ENCODE measurements around the gene RENBP. TPM values are rescaled to one million over a fixed set of nuclear protein-coding genes. Genes with fewer than 3 reads are reported as not detected.

Gene RENBP
- polyA plus RNA-seq, 3 donors: 2.7 to 125 (median 3.8) TPM

- DNase-seq: no peak
- H3K27me3 Mint-ChIP-seq (ENCODE audit: low read depth in 3 of 3): peaks cover 0 to 58% (median 0%) of the 10 kb centered on the region in 3 donors
- intact Hi-C loops (cut with micrococcal nuclease): loop anchor here in 1 of 2 donors (5.0 kb wide), 1 partner anchor 34 kb away; no protein-coding TSS in a partner anchor
- peaks cover 12% of the 10 kb centered on the region for H3K4me1 Mint-ChIP-seq
- peaks cover 10 to 14% of the 10 kb centered on the region in 2 donors for H3K4me1 ChIP-seq (ENCODE audit: control insufficient read depth in 1 of 2, insufficient read depth in 2 of 2, low read length in 2 of 2)
- no peak overlapping the region for H3K4me2 ChIP-seq (replicated peaks; ENCODE audit: extremely low read depth, low read length, poor library complexity, severe bottlenecking)
- peaks cover 44 to 71% of the 10 kb centered on the region in 2 donors for H3K36me3 Mint-ChIP-seq
- peak overlapping the region in 2 of 7 donors; percentile 32 to 66 for H3K27ac Mint-ChIP-seq
- H2AFZ ChIP-seq (ENCODE audit: insufficient read depth, low read depth, low read length, poor library complexity, severe bottlenecking): no peak overlapping the region
- H3K36me3 ChIP-seq (replicated peaks in 1 of 2; ENCODE audit: control insufficient read depth in 1 of 2, insufficient read depth in 2 of 2, low read length in 2 of 2): peaks cover 66 to 75% of the 10 kb centered on the region in 2 donors
- H3K4me3 Mint-ChIP-seq: no peak overlapping the region
- H3K9me3 Mint-ChIP-seq: peaks cover 0 to 3% (median 0%) of the 10 kb centered on the region in 7 donors
- WGBS (ENCODE audit: insufficient coverage): 100% methylated on average over 5 of the region's 6 CpGs
- H3K9ac ChIP-seq (ENCODE audit: insufficient read depth, low read length, poor library complexity, severe bottlenecking): no peak overlapping the region
- H4K20me1 ChIP-seq (ENCODE audit: insufficient read depth, low read length): peaks cover 94% of the 10 kb centered on the region
- no peaks in the 10 kb centered on the region for H3K27me3 ChIP-seq (ENCODE audit: control insufficient read depth in 2 of 2, insufficient read depth in 2 of 2, low read length in 2 of 2)
- H3K79me2 ChIP-seq (ENCODE audit: insufficient read depth, low read length): peaks cover 38% of the 10 kb centered on the region
- no peaks in the 10 kb centered on the region for H3K9me3 ChIP-seq (replicated peaks in 1 of 2; ENCODE audit: control insufficient read depth in 1 of 2, insufficient read depth in 1 of 2, low read length in 2 of 2)
- no peak overlapping the region for H3K4me3 ChIP-seq (replicated peaks in 1 of 3; ENCODE audit: low read depth in 2 of 3, low read length in 3 of 3)
- TF ChIP-seq, protein P1, sequence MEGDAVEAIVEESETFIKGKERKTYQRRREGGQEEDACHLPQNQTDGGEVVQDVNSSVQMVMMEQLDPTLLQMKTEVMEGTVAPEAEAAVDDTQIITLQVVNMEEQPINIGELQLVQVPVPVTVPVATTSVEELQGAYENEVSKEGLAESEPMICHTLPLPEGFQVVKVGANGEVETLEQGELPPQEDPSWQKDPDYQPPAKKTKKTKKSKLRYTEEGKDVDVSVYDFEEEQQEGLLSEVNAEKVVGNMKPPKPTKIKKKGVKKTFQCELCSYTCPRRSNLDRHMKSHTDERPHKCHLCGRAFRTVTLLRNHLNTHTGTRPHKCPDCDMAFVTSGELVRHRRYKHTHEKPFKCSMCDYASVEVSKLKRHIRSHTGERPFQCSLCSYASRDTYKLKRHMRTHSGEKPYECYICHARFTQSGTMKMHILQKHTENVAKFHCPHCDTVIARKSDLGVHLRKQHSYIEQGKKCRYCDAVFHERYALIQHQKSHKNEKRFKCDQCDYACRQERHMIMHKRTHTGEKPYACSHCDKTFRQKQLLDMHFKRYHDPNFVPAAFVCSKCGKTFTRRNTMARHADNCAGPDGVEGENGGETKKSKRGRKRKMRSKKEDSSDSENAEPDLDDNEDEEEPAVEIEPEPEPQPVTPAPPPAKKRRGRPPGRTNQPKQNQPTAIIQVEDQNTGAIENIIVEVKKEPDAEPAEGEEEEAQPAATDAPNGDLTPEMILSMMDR (IDR thresholded peaks at IDR 0.05): no peak
- no peak overlapping the region for H3K27ac ChIP-seq (ENCODE audit: low read depth in 1 of 2, low read length in 2 of 2)
Observed at GRCh38 chrX:153917869-153918268, 26.6 kb downstream of the RENBP start.

DNA sequence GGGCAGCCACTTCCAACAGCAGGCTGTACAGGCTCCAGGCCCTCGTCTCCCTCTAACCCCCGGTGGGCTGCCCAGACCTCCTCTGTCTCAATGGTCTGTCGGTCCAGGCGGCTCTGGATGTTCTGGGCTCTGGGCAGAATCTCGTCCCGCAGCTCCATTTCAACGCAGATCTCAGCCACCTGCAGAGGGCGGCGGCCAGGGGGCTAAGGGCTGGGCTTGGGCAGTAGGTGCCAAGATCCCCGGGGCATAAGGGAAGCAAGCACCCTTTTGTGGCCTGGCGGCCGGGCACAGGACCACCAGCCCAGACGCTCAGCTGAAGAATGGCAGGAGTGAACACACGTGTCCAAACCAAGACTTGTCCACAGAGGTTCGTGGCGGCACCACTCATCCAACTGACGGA, 30.7 kb downstream of the RENBP start:
- Mint-ChIP-seq H3K36me3 (peaks cover 42 to 81% of the 10 kb centered on the region in 2 donors), H3K4me3 (no peak overlapping the region), H3K4me1 (no peaks in the 10 kb centered on the region), H3K27ac (no peak overlapping the region), H3K9me3 (peaks cover 0 to 5% (median 0%) of the 10 kb centered on the region in 7 donors), H3K27me3 (ENCODE audit: low read depth in 3 of 3) (peaks cover 0 to 54% (median 0%) of the 10 kb centered on the region in 3 donors)
- H3K36me3 ChIP-seq (replicated peaks in 1 of 2; ENCODE audit: control insufficient read depth in 1 of 2, insufficient read depth in 2 of 2, low read length in 2 of 2): peaks cover 77 to 85% of the 10 kb centered on the region in 2 donors
- H3K79me2 ChIP-seq (ENCODE audit: insufficient read depth, low read length): peaks cover 4% of the 10 kb centered on the region
- peaks cover 93% of the 10 kb centered on the region for H4K20me1 ChIP-seq (ENCODE audit: insufficient read depth, low read length)
- no peaks in the 10 kb centered on the region for H3K9me3 ChIP-seq (replicated peaks in 1 of 2; ENCODE audit: control insufficient read depth in 1 of 2, insufficient read depth in 1 of 2, low read length in 2 of 2)
- TF ChIP-seq, protein P1 (IDR thresholded peaks at IDR 0.05): no peak
- DNase-seq: no peak
- WGBS (ENCODE audit: insufficient coverage): 96% methylated on average over 4 of the region's 17 CpGs
- H3K27me3 ChIP-seq (ENCODE audit: control insufficient read depth in 2 of 2, insufficient read depth in 2 of 2, low read length in 2 of 2): no peaks in the 10 kb centered on the region
- no peak overlapping the region for H2AFZ ChIP-seq (ENCODE audit: insufficient read depth, low read depth, low read length, poor library complexity, severe bottlenecking)
- H3K9ac ChIP-seq (ENCODE audit: insufficient read depth, low read length, poor library complexity, severe bottlenecking): no peak overlapping the region
- no peak overlapping the region for H3K4me2 ChIP-seq (replicated peaks; ENCODE audit: extremely low read depth, low read length, poor library complexity, severe bottlenecking)
- intact Hi-C loops (cut with micrococcal nuclease): no loop called here
- no peak overlapping the region for H3K4me3 ChIP-seq (replicated peaks in 1 of 3; ENCODE audit: low read depth in 2 of 3, low read length in 3 of 3)
- H3K27ac ChIP-seq (ENCODE audit: low read depth in 1 of 2, low read length in 2 of 2): no peak overlapping the region
- no peaks in the 10 kb centered on the region for H3K4me1 ChIP-seq (ENCODE audit: control insufficient read depth in 1 of 2, insufficient read depth in 2 of 2, low read length in 2 of 2)

All from CD14-positive monocyte (primary cell).